Measurements from ENCODE around the gene TEX2.

DNA sequence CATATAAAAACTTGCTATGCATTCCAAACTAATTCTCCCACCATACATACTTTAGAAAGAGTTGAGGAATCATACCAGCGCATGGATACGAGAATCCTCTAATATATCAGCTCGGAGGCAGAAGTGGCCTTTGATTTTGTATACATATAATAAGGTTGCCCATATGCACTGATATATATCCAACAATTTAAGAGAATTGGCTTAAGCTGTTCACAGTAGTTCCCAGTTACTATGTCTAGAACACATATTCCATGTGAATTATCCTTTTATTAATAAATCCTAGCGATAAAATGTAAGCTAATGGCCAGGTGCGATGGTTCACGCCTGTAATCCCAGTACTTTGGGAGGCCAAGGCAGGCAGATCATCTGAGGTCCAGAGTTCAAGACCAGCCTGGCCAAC, 113.9 kb downstream of the TEX2 start:
- no peak for TF ChIP-seq CTCF (IDR thresholded peaks at IDR 0.05)
- TF ChIP-seq POLR2AphosphoS5 (IDR thresholded peaks at IDR 0.05) = no peak
- TF ChIP-seq POLR2A (IDR thresholded peaks at IDR 0.05) = no peak
- no peak for TF ChIP-seq EP300 (IDR thresholded peaks at IDR 0.05)

Measured in sigmoid colon (tissue), 4 donors.